ENCODE data around the gene IGSF6.
"Not testable (repeated sequence)": the region's sequence is repeated elsewhere in the genome, so short reads cannot be mapped to it uniquely, and the experiment has no call there.

Gene IGSF6

DNA sequence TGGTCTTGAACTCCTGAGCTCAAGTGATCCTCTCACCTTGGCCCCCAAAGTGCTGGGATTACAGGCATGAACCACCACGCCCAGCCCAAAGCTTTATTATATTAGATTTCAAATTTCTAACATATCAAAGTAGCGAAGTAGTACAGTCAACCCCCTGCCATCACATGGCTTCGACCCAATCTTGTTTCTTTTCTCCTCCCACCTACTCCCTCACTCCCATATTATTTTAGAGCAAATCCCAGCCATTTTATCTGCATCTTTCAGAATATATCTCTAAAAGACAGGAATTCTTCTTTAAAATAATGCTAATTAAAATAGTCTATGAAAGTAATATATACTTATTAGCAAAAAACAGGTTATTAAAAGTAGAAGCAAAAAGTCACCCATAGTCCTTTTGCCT is 893 bp downstream of the IGSF6 start:
- no peak for DNase-seq

DNA sequence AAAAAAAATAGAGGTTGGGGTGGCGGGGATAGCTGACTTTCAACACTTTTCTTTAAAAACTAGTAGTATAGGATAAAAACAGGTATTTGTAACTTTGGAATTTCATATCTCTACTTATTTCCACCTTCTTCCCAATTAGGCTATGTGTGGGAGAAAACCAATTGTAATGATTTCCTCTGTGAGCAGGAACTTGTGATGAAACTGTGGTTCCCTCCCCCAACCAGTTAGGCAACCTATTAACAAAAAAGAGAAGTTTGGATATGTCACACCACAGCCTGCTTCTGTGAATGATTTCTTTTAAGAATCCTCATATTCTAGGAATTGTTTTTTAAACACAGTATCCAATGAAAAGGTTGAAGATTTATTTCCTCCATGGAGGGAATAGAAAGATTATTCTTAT is 1.9 kb downstream of the IGSF6 start:
- no peak for DNase-seq

- not testable (repeated sequence) for DNase-seq
Measured at GRCh38 chr16:21649826-21650406, 2.5 kb downstream of the IGSF6 start.

- DNase-seq: no peak
Measured at GRCh38 chr16:21647562-21648164, 4.7 kb downstream of the IGSF6 start.

DNA sequence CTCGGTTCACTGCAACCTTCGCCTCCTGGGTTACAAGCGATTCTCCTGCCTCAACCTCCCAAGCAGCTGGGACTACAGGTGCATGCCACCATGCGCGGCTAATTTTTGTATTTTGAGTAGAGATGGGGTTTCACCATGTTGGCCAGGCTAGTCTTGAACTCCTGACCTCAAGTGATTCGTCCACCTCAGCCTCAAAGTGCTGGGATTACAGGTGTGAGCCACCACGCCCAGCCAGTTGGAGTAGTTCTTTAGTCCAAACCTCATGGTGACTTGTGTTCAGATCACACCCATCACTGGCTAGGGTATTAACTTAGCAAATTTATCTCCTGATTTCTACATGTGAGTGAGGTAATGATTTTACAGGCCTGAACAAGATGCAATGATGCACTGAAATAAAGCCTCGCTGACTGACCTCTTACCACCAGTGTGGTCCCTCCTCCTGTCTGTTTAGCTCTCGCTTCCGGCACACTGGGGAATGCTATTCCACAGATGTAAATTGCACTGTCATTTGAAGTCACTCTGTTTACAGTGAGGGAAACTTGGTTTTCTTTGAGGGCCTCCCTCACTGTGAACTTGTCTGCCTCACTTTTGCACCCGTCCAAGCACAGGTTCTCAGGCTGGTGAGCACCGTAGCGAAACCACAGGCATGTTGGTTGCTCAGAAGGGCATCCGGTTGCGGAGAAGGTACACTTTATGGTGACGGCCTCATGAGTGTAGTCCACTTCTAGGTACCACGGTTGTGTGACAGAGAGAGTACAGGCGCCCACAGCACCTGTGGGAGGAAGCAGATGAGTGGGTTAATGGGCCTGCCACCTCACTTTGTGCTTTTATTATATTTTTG is 5.5 kb downstream of the IGSF6 start:
- no peak for DNase-seq

DNA sequence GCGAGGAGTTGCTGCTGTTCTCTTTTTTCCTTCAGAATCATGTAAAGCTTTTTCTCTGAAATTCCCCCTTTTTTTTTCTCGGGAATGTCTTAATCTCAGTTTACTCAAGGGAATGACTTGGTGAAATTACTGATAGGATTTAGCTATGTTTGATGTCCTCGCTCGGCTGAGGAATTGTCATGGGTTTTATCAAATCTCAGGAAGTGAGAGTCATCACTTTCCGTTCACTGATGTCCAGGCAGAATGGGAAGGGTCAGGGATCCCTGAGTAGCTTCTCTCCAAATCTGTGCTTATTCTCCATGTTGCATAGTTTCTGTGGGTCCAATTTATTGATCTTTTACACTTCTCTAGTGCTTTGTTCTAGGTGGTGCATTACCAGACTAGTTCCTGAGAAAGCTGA is 6.3 kb downstream of the IGSF6 start:
- no peak for DNase-seq

GRCh38 chr16:21645261-21645721 is 7.1 kb downstream of the IGSF6 start:
- DNase-seq: no peak

DNA sequence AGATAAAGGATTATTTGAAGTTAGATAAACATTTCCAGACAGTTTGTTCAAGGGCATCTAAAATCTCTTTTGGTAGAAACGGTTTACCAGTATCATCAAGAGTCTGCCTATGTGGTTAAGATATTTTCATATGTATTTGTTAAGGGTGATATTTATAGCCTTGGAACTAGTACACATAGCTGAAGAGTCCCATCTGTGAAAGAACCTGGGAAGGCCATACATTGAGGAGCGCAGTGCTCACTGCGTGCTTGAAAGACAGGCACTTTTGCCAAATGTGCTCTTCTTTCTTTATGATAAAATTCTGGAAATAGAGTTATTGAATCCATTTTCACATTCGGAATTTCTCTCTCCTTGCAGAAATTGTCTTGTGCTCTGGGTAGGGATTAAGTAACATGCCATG is 7.7 kb downstream of the IGSF6 start:
- no peak for DNase-seq

DNA sequence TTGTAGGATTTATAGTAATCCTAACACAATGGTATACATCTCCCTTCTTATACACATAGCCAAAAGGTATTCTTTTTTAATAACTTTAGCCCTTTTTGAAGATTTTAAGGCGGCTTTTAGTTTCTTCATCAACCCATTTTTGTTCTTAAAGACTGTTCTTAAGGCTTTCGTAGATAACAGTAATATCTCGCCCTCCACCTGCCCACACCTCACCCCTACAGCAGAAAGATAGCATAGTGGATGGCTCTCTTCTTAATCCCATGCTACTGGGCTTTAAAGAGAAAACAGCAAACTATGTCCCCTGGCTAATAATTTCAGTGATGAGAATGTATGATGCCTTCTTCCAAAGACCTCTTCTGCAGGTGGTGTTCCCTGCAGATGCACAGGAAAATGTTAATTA is 8.6 kb downstream of the IGSF6 start:
- no peak for DNase-seq

DNA sequence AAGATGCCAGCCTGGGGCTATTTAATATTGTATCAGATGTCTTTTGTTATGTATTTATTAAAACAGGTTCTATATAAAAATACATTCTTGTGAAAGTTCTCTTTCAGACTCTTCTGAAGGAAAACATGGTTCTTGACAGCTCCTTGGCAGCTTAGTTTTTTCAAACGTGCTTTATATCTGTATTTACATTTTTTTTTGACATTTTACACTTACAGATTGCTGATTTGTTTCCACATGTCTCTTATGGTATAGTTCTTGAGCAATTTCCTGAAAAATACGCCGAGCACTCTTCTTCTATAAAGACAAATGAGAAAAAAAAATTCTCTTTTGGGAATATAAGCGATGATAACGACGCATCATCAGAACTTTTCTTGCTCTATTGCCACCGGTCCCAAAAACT is 9.5 kb downstream of the IGSF6 start:
- no peak for DNase-seq

DNA sequence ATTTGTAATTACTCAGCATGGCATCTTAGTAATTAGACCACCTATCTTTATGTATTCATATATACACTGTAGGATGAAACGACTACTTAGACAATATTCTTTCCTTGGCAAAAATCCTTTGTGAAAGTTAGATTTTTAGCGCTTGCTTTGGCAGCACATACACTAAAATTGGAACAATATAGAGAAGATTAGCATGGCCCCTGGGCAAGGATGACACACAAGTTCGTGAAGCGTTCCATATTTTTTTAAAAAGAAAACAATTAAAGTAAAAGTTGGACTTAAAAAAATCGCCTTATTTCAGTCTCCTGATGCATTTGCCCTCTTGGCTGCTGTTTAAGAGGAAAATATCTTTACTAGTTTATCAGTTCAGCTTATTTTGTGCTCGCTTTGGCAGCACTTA is 10.5 kb downstream of the IGSF6 start:
- no peak for DNase-seq

DNA sequence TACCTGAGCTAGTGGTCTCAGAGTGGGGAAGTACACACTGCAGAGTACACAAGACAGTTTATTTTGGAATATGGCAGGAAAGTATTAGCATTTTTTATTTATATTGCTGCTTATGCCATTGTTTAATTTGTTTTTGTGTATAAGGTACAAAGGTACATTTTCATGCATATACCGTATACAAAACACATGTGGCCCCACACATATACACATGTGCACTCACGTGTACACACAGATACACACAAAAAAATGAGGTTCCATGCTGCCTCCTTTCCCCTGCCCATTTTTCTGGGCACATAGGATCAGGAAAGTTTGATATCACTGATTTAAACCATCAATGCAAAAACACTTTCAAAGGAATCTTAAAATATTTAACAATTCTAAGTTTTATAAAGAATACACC is 12.9 kb downstream of the IGSF6 start:
- no peak for DNase-seq

GRCh38 chr16:21638573-21638975 is 13.8 kb downstream of the IGSF6 start:
- DNase-seq: no peak

- no peak for DNase-seq
Measured at GRCh38 chr16:21637032-21637968, 15.1 kb downstream of the IGSF6 start.

GRCh38 chr16:21635694-21636093 is 16.7 kb downstream of the IGSF6 start:
- not testable (repeated sequence) for DNase-seq

DNA sequence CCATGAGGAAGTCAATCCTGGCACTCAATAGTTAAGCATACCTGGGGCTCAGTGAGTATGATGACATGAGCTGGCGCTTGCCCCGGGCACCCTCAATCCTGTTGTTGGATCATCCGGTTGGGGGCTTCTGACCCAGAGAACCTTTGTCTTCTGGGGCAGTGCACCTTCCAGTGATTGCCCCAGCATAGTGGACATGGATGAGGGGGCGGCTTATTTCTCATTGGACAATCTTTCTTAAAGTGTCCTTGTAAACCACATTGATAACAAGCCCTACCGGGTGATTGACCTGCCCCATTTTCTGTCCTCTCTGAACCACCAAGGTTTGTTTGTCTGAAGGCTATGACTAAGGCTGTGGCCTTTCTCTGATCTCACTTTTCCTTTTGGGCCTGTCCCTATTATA is 18.2 kb downstream of the IGSF6 start:
- DNase-seq: no peak

DNA sequence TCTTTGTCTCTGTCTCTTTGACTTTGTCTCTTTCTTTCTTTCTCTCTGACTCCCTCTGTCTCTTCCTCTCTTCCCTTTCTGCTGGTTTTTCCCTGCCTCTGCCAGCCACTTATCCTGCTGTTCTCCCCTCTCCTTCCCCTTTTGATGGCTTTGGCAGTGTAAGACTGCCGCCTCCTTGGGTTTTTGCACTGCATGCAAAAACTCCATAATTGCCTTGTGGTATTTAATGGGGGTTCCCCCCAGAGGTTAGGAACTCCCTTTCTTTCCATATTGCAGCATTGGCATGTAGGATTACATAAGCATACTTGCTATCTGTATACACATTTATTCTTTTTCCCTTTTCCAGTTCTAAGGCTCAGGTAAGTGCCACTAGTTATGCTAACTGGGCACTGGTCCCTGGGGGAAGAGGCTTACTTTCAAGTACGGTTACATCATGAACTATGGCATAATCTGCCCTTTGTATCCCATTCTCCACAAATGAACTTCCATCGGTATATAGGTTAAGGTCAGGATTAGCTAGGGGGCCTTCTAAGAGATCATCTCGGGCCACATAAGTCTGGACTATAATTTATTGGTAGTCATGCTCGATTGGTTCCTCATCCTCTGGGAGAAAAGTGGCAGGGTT is 20.3 kb downstream of the IGSF6 start:
- DNase-seq: not testable (repeated sequence)

GRCh38 chr16:21631376-21631775 is 21.0 kb downstream of the IGSF6 start:
- DNase-seq: not testable (repeated sequence)

DNA sequence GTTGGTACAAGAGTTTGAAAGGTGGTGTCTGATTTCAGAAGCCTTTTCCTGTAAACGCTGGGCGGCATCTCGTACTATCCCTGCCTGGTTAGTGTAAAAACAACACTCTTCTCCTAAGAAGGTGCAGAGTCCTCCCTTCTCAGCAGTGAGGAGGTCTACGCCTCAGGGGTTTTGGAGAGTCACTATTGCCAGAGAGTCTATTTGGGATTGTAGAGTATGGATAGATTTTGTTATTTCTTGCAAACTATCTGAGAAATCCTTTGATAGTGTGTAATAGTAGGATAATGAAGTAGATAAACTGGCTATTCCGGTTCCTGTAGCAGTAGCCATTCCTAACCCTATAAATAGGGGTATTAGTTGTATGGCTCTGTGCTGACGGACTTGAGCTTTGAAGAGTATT is 21.5 kb downstream of the IGSF6 start:
- DNase-seq: not testable (repeated sequence)

DNA sequence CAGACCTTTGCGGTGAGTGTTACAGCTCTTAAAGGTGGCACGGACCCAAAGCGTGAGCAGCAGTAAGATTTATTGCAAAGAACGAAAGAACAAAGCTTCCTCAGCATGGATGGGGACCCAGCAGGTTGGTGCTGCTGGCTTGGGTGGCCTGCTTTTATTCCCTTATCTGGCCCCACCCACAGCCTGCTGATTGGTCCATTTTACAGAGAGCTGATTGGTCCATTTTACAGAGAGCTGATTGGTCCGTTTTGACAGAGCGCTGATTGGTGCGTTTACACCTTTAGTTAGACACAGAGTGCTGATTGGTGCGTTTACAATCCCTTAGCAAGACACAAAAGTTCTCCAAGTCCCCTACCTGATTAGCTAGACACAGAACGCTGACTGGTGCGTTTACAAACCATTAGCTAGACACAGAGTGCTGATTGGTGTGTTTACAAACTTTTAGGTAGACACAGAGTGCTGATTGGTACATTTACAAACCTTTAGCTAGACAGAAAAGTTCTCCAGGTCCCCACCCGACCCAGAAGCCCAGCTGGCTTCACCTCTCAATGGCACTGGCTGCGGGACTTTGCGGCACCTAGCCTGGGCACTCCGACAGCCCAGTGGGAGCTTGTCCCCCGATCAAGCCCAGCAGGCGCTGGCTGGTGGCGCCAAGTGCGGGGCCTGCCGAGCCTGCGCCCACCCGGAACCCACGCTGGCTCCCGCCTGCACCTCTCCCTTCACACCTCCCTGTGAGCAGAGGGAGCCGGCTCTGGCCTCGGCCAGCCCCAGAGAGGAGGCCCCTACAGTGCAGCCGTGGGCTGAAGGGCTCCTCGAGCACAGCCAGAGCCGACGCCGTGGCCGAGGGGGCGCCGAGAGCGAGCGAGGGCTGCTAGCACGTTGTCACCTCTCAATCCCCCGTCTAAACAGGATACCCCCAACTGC is 22.5 kb downstream of the IGSF6 start:
- not testable (repeated sequence) for DNase-seq

GRCh38 chr16:21628772-21629171 is 23.6 kb downstream of the IGSF6 start:
- no peak for DNase-seq
